ENCODE results near the gene IL17RC.
A peak's percentile ranks its signal among the peaks of the same experiment; 100 is the strongest.

IL17RC gene

DNA sequence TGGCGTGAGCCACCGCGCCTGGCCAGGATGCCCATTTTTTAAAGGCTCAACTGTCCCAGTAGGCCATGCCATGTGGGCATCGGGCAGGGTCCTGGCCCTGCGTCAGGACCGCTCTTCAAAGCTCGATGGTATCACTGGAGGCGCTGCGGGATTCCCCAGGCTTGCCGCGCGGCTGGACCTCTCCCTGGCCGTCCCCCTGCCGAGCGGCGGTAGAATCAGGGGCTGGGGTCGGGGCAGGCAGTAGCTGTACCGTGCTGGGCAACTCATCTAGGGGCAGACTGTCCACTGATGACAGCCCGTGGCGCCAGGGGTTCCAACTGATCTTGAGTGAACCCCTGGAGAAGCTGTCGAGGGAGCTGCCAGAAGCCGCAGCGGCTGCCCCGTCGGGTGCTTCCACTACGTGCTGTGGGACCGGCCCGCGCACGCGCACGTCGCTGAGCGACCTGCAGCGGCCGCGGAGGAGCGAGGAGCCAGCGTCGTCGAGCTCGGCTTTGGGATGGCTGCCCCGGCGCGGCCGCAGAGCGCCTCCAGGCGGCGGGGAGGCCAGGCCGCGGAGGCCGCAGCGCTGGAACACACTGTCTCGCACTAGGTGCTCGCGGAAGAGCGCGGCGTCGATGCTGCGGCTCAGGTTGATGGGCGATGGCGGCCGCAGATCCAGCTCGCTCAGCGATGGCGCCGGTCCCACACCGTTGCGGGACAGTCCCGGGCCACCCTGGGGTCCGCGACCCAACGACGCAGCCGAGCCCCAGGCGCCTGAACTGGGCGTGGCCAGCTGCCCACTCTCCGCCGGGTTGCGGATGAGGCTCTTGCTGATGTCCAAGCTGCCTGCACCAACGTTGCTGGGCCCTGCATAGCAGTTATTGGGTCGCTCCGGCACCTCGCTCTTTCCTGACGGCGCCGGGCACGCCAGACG, 29.5 kb downstream of the IL17RC start:
- peak; percentile 45 for DNase-seq (ENCODE audit: low read depth)

DNA sequence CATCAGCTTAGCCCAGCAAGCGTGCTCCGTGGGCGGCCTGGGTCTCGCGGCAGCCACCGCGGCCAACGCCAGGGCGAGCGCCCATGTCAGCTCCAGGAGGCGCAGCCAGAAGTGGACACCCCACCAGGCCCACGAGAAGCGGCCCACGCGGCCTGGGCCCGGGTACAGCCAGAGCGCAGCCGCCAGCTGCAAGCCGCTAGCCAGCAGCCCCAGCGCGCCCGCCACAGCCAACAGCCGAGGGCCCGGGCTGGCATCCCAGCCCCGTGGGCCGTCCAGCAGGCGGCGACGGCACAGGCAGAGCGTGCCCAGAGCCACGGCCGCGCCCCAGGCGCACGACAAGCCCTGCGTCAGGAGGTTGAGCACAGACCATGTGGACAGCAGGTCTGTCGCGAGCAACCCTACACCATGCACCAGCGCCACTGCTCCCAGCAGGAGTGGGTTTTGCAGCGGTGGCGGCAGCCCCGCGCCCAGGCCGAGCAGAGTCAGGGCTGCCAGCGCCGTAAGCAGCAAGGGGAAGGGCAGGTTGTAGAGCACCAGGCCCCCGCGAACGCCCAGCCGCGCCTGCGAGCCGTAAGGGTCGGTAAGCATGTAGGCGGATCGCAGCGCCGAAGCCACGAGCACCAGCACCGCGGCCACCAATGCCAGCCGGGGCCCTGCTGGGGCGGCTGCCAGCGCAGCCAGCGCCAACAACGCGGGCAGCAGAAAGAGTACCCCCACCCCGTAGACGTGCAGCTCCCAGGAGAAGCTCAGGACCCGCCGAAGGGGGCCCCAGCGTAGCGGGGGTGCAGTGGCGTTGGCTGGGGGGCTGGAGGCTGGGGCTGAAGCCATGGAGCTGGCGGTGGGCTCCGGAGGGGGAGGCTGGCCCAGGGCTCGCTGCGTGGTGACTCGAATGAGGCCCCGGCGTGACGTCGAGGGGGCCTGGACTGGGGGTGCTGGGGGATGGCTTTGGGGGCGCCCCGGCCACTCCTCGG, 30.4 kb downstream of the IL17RC start:
- DNase-seq (ENCODE audit: low read depth), result no peak

DNA sequence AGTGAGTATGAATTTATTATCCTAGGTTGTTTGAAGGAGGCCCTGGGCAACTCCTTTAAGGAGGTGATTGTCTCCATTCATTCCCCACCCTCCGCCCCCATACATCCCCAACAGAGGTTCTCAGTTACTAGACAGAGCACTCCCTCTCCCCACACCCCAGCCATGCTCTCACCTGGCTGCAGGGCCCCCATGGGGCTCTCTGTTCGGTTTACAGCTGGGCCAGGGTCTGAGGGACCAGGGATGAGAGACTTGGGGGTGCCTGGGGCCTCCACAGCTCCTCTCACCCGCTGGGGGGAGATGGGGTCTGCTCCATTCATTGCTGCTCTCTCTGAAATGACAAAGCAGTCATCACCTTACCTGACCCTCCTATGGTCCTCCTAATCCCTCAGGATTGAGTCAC, 31.7 kb downstream of the IL17RC start:
- DNase-seq (ENCODE audit: low read depth), result no peak

- no peak for DNase-seq (ENCODE audit: low read depth)
Measured at GRCh38 chr3:9949115-9949514, 32.2 kb downstream of the IL17RC start.

- DNase-seq (ENCODE audit: low read depth), result no peak
Measured at GRCh38 chr3:9949626-9950025, 32.7 kb downstream of the IL17RC start.

GRCh38 chr3:9951126-9951525, 34.2 kb downstream of the IL17RC start:
- no peak for DNase-seq (ENCODE audit: low read depth)

- no peak for DNase-seq (ENCODE audit: low read depth)
Measured at GRCh38 chr3:9951598-9951961, 34.7 kb downstream of the IL17RC start.

DNA sequence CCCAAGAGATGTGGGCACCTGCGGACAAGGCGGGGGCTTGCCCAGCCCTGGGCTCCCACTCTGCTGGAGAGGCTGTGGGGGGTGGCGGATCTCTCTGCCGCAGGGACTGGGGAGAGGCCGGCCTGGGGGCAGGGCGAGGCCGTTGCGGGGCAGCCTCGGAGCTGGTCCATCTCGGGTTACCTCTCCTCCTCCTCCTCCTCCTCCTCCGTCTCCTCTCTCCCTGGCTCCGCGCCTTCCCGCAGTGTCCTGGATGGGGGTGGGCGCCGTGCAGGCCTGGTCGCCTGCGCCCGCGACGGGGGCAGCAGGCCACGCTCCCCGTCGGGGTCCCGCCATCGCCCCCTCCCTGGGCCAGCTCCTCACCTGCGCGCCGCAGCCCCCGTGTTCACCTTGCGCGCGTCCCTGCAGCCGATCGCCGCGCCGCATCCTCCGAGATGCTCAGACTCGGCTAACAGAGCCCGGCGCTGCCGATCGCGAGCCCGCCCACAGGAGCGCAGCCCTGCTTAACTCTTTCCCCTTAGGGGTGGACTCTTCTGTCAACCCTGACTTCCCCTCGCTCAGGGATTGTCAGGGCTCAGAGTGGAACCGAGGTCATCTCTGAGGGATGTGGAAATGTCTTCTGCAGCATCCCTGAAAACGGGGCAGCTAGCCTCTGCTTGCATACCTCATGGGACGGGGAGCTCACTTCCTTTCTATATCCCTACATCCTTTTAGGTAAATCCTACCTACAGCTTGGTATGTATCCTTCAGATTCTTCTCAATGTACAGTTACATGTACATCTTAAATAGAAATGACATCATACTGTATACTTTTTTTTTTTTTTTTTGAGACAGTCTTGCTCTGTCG, 35.3 kb downstream of the IL17RC start, which contains the start of gene PRRT3:
PRRT3 (minus strand) TSS at position 447 of the 844 bp plus-strand sequence. CDS start 2,293 bp downstream, outside the sequence.
- no peak for DNase-seq (ENCODE audit: low read depth)

- no peak for DNase-seq (ENCODE audit: low read depth)
Measured at GRCh38 chr3:9955067-9955502, 38.2 kb downstream of the IL17RC start.

GRCh38 chr3:9955611-9956352, 38.9 kb downstream of the IL17RC start:
- no peak for DNase-seq (ENCODE audit: low read depth)

- DNase-seq (ENCODE audit: low read depth), result no peak
Measured at GRCh38 chr3:9957214-9957613, 40.3 kb downstream of the IL17RC start.

DNA sequence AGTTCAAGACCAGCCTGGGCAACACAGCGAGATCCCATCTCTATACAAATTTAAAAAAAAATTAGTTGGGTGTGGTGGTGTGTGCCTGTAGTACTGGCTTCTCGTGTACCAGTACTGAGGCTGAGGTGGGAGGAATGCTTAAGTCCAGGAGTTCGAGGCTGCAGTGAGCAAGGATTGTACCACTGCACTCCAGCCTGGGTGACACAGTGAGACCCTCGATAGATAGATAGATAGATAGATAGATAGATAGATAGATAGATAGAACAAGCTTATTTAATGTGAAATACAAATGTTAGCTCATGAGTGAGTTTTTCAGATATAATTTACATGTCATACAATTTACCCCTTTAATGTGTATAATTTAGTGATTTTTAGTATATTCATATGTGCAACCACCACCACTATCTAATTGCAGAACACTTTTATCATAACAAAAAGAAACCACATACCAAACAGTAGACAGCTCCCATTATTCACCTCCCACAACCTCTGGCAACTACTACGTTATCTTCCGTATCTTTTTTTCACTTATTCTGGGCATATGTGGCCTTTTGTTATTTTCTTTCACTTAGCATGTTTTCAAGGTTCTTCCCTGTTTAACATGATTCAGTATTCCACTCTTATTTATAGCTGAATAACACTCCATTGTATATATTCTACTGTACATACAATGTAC, 48.4 kb downstream of the IL17RC start:
- DNase-seq (ENCODE audit: low read depth), result no peak

DNA sequence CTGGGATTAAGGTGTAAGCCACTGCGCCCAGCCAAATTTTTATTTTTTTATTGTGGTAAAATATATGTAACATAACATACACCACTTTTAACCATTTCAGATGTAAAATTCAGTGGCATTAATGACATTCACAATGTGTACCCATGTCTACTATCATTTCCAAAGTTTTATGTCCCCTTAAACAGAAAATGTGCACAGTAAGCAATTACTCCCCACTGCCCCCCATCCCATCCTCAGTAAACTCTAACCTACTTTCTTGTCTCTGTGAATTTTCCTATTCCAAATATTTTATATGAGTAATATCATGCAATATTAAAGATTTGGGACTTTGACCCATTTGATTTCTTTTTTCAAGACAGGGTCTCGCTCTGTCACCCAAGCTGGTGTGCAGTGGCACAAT, 49.9 kb downstream of the IL17RC start:
- DNase-seq (ENCODE audit: low read depth), result no peak

GRCh38 chr3:9969632-9970019, 52.7 kb downstream of the IL17RC start:
- DNase-seq (ENCODE audit: low read depth), result no peak

GRCh38 chr3:9970020-9970652, 53.2 kb downstream of the IL17RC start:
- no peak for DNase-seq (ENCODE audit: low read depth)

DNA sequence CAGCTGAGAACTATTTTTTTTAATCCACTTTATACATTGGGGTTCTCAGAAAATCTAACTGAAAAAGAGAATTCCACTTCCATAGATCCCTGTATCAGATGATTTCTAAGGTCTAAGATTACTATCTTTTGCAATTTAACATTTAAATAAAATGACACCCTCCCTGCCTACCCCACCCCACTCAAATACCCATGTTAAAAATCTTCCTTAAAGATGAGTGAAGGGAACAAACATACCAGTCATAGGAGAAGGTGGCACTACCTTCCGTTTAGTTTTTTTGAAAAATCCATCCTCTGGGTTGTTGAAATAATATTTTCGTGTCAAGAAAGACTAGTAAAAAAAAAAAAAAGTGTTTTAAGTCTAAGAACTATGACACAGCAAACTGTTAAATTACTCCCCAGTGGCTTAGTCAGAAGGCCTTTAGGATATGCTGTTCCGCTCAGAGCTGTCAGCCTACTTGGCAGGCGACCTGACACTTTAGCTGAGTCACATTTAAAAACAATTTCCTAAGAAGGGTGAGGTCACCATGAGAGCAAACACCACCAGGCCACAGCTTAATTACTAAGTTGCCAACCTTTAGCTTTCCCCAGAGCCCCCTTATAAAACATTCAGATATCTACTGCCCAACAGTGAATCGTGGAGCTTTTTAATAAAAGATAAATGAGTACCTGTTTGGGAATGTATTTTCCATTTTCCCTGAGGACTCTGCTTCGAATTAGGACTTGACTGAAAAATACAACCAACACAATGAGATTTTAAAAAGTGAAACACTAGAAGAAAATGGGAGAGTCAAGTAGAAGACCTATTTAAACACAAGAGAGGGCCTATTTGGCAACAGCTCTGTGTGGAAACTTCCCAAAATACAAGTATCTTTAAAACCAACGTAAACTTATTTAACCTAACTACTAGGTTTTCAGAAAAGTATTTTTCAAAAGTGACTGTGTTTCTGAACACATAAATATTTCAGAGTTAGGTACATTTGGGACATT, 60.1 kb downstream of the IL17RC start:
- DNase-seq (ENCODE audit: low read depth), result no peak

- no peak for DNase-seq (ENCODE audit: low read depth)
Measured at GRCh38 chr3:9978710-9979305, 61.9 kb downstream of the IL17RC start.

DNA sequence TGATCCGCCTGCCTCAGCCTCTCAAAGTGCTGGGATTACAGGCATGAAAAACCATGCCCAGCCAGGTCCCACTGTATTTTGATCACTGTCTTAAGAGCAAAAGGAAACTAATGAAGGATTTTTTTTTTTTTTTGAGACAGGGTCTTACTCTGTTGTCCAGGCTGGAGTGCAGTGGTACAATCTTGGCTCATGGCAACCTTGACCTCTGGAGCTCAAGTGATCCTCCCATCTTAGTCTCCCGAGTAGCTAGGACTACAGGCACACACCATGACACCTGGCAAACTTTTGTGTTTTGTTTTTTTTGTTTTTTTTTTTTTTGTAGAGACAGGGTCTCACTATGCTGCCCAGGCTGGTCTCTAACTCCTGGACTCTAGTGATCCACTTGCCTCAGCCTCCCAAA, 63.4 kb downstream of the IL17RC start:
- no peak for DNase-seq (ENCODE audit: low read depth)

Measured in stimulated activated CD8-positive, alpha-beta memory T cell treated with anti-CD3 and anti-CD28 coated beads, Interleukin-15, amount 100 ng/mL, for 1 hour (primary cell).